Placental pericyte (primary cell): ENCODE measurements around the gene UBQLN2. TPM values are rescaled to one million over a fixed set of nuclear protein-coding genes. Genes with fewer than 3 reads are reported as not detected.

Experiments
- total RNA-seq: library from RNA; depleted of rRNA; stranded (reverse); fragments of >200 nt; gene quantifications from 2 replicates; pipeline ENCODE4 v1.2.3, GENCODE V29; 2012

The UBQLN2 gene
- total RNA-seq, result 11.6 and 22.3 TPM in 2 replicates

DNA sequence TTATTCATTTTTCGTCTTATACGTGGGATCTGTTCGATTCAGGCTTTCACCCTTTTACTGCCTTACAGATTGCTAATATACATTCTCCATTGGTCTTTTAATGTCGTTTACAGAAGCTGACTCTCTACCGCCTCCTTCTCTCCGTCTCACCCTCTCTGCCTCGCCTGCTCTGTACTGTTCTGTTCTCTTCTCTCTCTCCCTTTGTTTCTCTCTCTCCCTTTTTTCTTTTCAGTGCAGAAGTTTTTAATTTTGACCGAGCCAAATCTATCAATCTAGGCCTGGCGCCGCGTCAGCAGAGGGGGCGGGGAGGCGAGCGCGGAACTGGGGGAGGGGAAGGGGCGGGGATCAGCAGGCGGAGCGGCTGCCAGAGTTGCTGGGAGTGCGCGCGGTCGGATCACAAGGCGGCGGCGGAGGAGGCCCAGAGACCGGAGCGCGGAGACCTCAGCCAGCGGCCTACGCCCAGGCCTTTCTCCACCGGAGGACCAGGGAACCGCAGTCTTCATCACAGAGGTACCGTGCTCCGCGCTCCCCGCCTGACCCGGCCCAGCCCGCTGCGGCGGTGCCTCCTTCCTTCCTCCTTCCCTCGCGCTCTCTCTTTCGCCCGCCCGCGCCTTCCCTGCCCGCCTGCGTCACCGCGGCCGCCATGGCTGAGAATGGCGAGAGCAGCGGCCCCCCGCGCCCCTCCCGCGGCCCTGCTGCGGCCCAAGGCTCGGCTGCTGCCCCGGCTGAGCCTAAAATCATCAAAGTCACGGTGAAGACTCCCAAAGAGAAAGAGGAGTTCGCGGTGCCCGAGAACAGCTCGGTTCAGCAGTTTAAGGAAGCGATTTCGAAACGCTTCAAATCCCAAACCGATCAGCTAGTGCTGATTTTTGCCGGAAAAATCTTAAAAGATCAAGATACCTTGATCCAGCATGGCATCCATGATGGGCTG lies at the start of gene UBQLN2:
UBQLN2 (plus strand) TSS at position 397 of the 931 bp plus-strand sequence; CDS start at position 644, 247 bp downstream.

Other genes with a start within 250 kb of the UBQLN2 start
- gene NBDY, start 165.6 kb downstream of the UBQLN2 start, total RNA-seq, result 4.6 and 10.5 TPM in 2 replicates